H1 (cell line): ENCODE data around the gene C7orf25. TPM values are rescaled to one million over a fixed set of nuclear protein-coding genes. Genes with fewer than 3 reads are reported as not detected.

Experiments used
- CTCF ChIP-seq, 3 experiments: IDR thresholded peaks; 1 replicate in 2 of 3; 2 replicates in 1 of 3; pipeline versions ENCODE4 v1.5.1 to v1.6.1; 2011; ENCODE audit warnings: low read length in 3 of 3, mild to moderate bottlenecking in 3 of 3, inconsistent platforms in 2 of 3, low read depth in 1 of 3, moderate library complexity in 1 of 3; ENCODE audit not compliant: insufficient read depth in 1 of 3; ENCODE audit errors: control extremely low read depth in 1 of 3
- KDM4A ChIP-seq: IDR thresholded peaks from one replicate; pipeline ENCODE4 v1.7.1; 2012; ENCODE audit warnings: low read depth, mild to moderate bottlenecking, moderate library complexity, low read length, inconsistent platforms; ENCODE audit not compliant: severe bottlenecking
- ZNF274 ChIP-seq: IDR thresholded peaks from 2 replicates; pipeline ENCODE4 v1.7.0; 2012; ENCODE audit warnings: low read length, borderline replicate concordance; ENCODE audit errors: extremely low read depth
- polyA plus RNA-seq, 7 experiments: library from polyadenylated mRNA; depleted of rRNA in 3 of 7; stranded (reverse) in 5 of 7; unstranded in 2 of 7; fragments of >200 nt in 5 of 7; fragments of 200-250 nt in 2 of 7; gene quantifications; 1 replicate in 5 of 7; 2 replicates in 1 of 7; 4 replicates in 1 of 7; pipeline versions ENCODE4 v1.2.1 to v1.2.3, GENCODE V29; 2011 to 2013; ENCODE audit warnings: missing spikeins in 2 of 7, mixed read lengths in 2 of 7
- total RNA-seq: library from RNA; stranded (reverse); fragmentation: NEBNext Ultra II Directional; extraction: Animal tissue kit (Norgen Biotek cat#: 25700); gene quantifications from 2 replicates; pipeline ENCODE4 v1.2.1, GENCODE V29; 2021

The C7orf25 gene
- total and polyA plus RNA-seq, 2 of the 8 experiments (the other 6 are each of a cell fraction or from before 2014, with no cell fraction given): 0.70 to 4.5 TPM

- TF ChIP-seq CTCF (IDR thresholded peaks at IDR 0.05; ENCODE audit: control extremely low read depth in 1 of 3, insufficient read depth in 1 of 3, low read depth in 1 of 3, low read length in 3 of 3): no peak
- no peak for TF ChIP-seq ZNF274
- no peak for TF ChIP-seq KDM4A
Observed at GRCh38 chr7:42907316-42907715, 4.6 kb downstream of the C7orf25 start (continued).
